Neural progenitor cell (in vitro differentiated cells): ENCODE measurements around the gene THBS3. TPM values are rescaled to one million over a fixed set of nuclear protein-coding genes. Genes with fewer than 3 reads are reported as not detected.
"Not testable (repeated sequence)": the region's sequence is repeated elsewhere in the genome, so short reads cannot be mapped to it uniquely, and the experiment has no call there.

Experiments used
- DNase-seq: peaks from one replicate; pipeline ENCODE4 v3.0.0-alpha.2; 2016; ENCODE audit warnings: low spot score
- H2AFZ ChIP-seq: fragments of 200-600 bp; sonication (generic); replicated peaks from 2 replicates; pipeline ENCODE4 v1.6.1; 2016; ENCODE audit warnings: antibody characterized with exemption
- H3F3A ChIP-seq: fragments of 200-600 bp; sonication (generic); 2 replicates; pipeline ENCODE4 v1.6.1; 2016; ENCODE audit warnings: antibody characterized with exemption, low read depth
- H3K27ac ChIP-seq: fragments of 200-600 bp; sonication (generic); 2 replicates; pipeline ENCODE4 v1.5.1; 2016; ENCODE audit warnings: mild to moderate bottlenecking
- H3K27me3 ChIP-seq: fragments of 200-600 bp; sonication (generic); 2 replicates; pipeline ENCODE4 v1.6.1; 2016; ENCODE audit warnings: mild to moderate bottlenecking, moderate library complexity
- H3K36me3 ChIP-seq: fragments of 200-600 bp; sonication (generic); 2 replicates; pipeline ENCODE4 v1.5.1; 2016
- H3K4me1 ChIP-seq: fragments of 200-600 bp; sonication (generic); 2 replicates; pipeline ENCODE4 v1.6.1; 2016; ENCODE audit warnings: mixed run types
- H3K4me2 ChIP-seq: fragments of 200-600 bp; sonication (generic); 2 replicates; pipeline ENCODE4 v1.6.1; 2016
- H3K4me3 ChIP-seq: fragments of 200-600 bp; sonication (generic); 2 replicates; pipeline ENCODE4 v1.5.1; 2016
- H3K79me2 ChIP-seq: fragments of 200-600 bp; sonication (generic); 2 replicates; pipeline ENCODE4 v1.6.1; 2016; ENCODE audit warnings: low read depth
- H3K9ac ChIP-seq: fragments of 200-600 bp; sonication (generic); 2 replicates; pipeline ENCODE4 v1.6.1; 2016
- H3K9me3 ChIP-seq: fragments of 200-600 bp; sonication (generic); 2 replicates; pipeline ENCODE4 v1.5.1; 2016; ENCODE audit warnings: low read depth
- H4K20me1 ChIP-seq: fragments of 200-600 bp; sonication (generic); 2 replicates; pipeline ENCODE4 v1.6.1; 2016; ENCODE audit warnings: low read depth
- H3K27ac Mint-ChIP-seq: 3 replicates; pipeline ENCODE4 v1.8.0; 2021; ENCODE audit warnings: mixed read lengths
- H3K27me3 Mint-ChIP-seq: 2 replicates; pipeline ENCODE4 v1.8.0; 2022; ENCODE audit warnings: low read depth, mild to moderate bottlenecking, inconsistent platforms, moderate library complexity, mixed read lengths; ENCODE audit not compliant: insufficient read depth
- H3K36me3 Mint-ChIP-seq: 3 replicates; pipeline ENCODE4 v1.8.0; 2021; ENCODE audit warnings: mixed read lengths
- H3K4me1 Mint-ChIP-seq: 3 replicates; pipeline ENCODE4 v1.8.0; 2021; ENCODE audit warnings: mixed read lengths
- H3K4me3 Mint-ChIP-seq: 3 replicates; pipeline ENCODE4 v1.8.0; 2021; ENCODE audit warnings: mild to moderate bottlenecking, moderate library complexity, mixed read lengths
- H3K9me3 Mint-ChIP-seq: 3 replicates; pipeline ENCODE4 v1.8.0; 2020; ENCODE audit warnings: mixed read lengths
- CTCF ChIP-seq: fragments of 200-600 bp; sonication (generic); IDR thresholded peaks from 2 replicates; pipeline ENCODE4 v1.5.1; 2017; ENCODE audit warnings: antibody characterized with exemption, mild to moderate bottlenecking
- EZH2 ChIP-seq: fragments of 200-600 bp; sonication (generic); IDR thresholded peaks from 2 replicates; pipeline ENCODE4 v1.6.1; 2017; ENCODE audit warnings: antibody characterized with exemption, mild to moderate bottlenecking, moderate library complexity
- EZH2phosphoT487 ChIP-seq: fragments of 200-600 bp; sonication (generic); IDR thresholded peaks from 2 replicates; pipeline ENCODE4 v1.6.1; 2017; ENCODE audit warnings: antibody characterized with exemption
- total RNA-seq: library from RNA; depleted of rRNA; stranded (reverse); fragments of >200 nt; gene quantifications from 2 replicates; pipeline ENCODE4 v1.2.3, GENCODE V29; 2015; ENCODE audit warnings: low replicate concordance

The THBS3 gene
- total RNA-seq, 1 donor from 2014 or later = 19.3 TPM

GRCh38 chr1:155193275-155193990 lies 14.3 kb downstream of the THBS3 start:
- Mint-ChIP-seq H3K4me1 (peaks cover 44% of the 10 kb centered on the region), H3K36me3 (peaks cover 30% of the 10 kb centered on the region), H3K4me3 (peak overlapping the region; percentile 99), H3K27ac (peak overlapping the region; percentile 99), H3K27me3 (peaks cover 30% of the 10 kb centered on the region), H3K9me3 (peaks cover 5% of the 10 kb centered on the region)
- H3K27ac ChIP-seq = peak overlapping the region; percentile 96
- peaks cover 47% of the 10 kb centered on the region for H3F3A ChIP-seq
- no peaks in the 10 kb centered on the region for H3K36me3 ChIP-seq
- peak overlapping the region; percentile 59 for H2AFZ ChIP-seq
- H3K9ac ChIP-seq = no peak overlapping the region
- TF ChIP-seq CTCF = peak; percentile 99
- no peak for TF ChIP-seq EZH2phosphoT487
- peaks cover 28% of the 10 kb centered on the region for H3K4me1 ChIP-seq
- peaks cover 21% of the 10 kb centered on the region for H4K20me1 ChIP-seq
- peak overlapping the region; percentile 100 for H3K4me2 ChIP-seq
- no peaks in the 10 kb centered on the region for H3K9me3 ChIP-seq
- no peaks in the 10 kb centered on the region for H3K27me3 ChIP-seq
- H3K4me3 ChIP-seq = peak overlapping the region; percentile 85
- peak; percentile 95 for DNase-seq
- H3K79me2 ChIP-seq = peaks cover 36% of the 10 kb centered on the region

- no peak overlapping the region for H3K27ac ChIP-seq
- Mint-ChIP-seq H3K4me1 (peaks cover 41% of the 10 kb centered on the region), H3K36me3 (peaks cover 25% of the 10 kb centered on the region), H3K4me3 (peak overlapping the region; percentile 99), H3K9me3 (peaks cover 9% of the 10 kb centered on the region), H3K27me3 (peaks cover 30% of the 10 kb centered on the region), H3K27ac (peak overlapping the region; percentile 99)
- H3K9ac ChIP-seq = no peak overlapping the region
- peak overlapping the region; percentile 59 for H2AFZ ChIP-seq
- DNase-seq = peak; percentile 60
- TF ChIP-seq EZH2phosphoT487 (no peak), EZH2 (no peak), CTCF (no peak)
- H3K4me3 ChIP-seq = peak overlapping the region; percentile 85
- H3F3A ChIP-seq = peaks cover 45% of the 10 kb centered on the region
- no peaks in the 10 kb centered on the region for H3K36me3 ChIP-seq
- H3K9me3 ChIP-seq = no peaks in the 10 kb centered on the region
- peaks cover 23% of the 10 kb centered on the region for H3K4me1 ChIP-seq
- peak overlapping the region; percentile 100 for H3K4me2 ChIP-seq
- H3K27me3 ChIP-seq = no peaks in the 10 kb centered on the region
- H4K20me1 ChIP-seq = peaks cover 13% of the 10 kb centered on the region
- H3K79me2 ChIP-seq = peaks cover 28% of the 10 kb centered on the region
Measured at GRCh38 chr1:155192346-155193274, 15.1 kb downstream of the THBS3 start.

DNA sequence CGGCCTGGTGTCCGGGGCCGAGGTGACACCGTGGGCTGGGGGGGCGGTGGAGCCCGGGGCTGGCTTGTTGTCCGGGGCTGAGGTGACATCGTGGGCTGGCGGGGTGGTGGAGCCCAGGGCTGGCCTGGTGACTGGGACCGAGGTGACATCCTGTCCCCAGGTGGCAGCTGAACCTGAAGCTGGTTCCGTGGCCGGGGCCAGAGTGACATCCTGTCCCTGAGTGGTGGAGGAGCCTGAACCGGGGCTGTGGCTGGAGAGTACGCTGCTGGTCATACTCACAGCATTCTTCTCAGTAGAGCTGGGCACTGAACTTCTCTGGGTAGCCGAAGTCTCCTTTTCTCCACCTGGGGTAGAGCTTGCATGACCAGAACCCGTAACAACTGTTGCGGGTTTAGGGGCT lies 15.8 kb downstream of the THBS3 start:
- H3K9ac ChIP-seq = no peak overlapping the region
- Mint-ChIP-seq H3K27me3 (peaks cover 32% of the 10 kb centered on the region), H3K4me1 (peaks cover 34% of the 10 kb centered on the region), H3K27ac (peak overlapping the region; percentile 97), H3K36me3 (peaks cover 20% of the 10 kb centered on the region), H3K4me3 (peak overlapping the region; percentile 62), H3K9me3 (peaks cover 7% of the 10 kb centered on the region)
- H3K79me2 ChIP-seq = peaks cover 21% of the 10 kb centered on the region
- no peak for TF ChIP-seq CTCF
- no peaks in the 10 kb centered on the region for H3K27me3 ChIP-seq
- H3K9me3 ChIP-seq = no peaks in the 10 kb centered on the region
- no peak overlapping the region for H3K4me3 ChIP-seq
- no peak overlapping the region for H3K4me2 ChIP-seq
- no peak overlapping the region for H3K27ac ChIP-seq
- H3K36me3 ChIP-seq = no peaks in the 10 kb centered on the region
- H2AFZ ChIP-seq = no peak overlapping the region
- H4K20me1 ChIP-seq = peaks cover 6% of the 10 kb centered on the region
- peaks cover 41% of the 10 kb centered on the region for H3F3A ChIP-seq
- H3K4me1 ChIP-seq = peaks cover 16% of the 10 kb centered on the region
- no peak for DNase-seq

- not testable (repeated sequence) for H3K27me3 ChIP-seq, H3K27ac Mint-ChIP-seq, H2AFZ ChIP-seq, H3K36me3 Mint-ChIP-seq, H4K20me1 ChIP-seq, H3K4me3 Mint-ChIP-seq, H3K79me2 ChIP-seq, H3K4me3 ChIP-seq, H3K9me3 Mint-ChIP-seq, H3K4me2 ChIP-seq, H3K27ac ChIP-seq, H3K36me3 ChIP-seq, DNase-seq, H3K9ac ChIP-seq, H3K9me3 ChIP-seq
- Histone ChIP-seq H3K4me1 (peaks cover 15% of the 10 kb centered on the region), H3F3A (peaks cover 24% of the 10 kb centered on the region)
- Mint-ChIP-seq H3K4me1 (peaks cover 27% of the 10 kb centered on the region), H3K27me3 (peaks cover 24% of the 10 kb centered on the region)
Measured at GRCh38 chr1:155189926-155190325, 17.8 kb downstream of the THBS3 start.
